ELR (cell line): Measurements from ENCODE around the gene HLTF.
A peak's percentile ranks its signal among the peaks of the same experiment; 100 is the strongest.
"Not testable (repeated sequence)": the region's sequence is repeated elsewhere in the genome, so short reads cannot be mapped to it uniquely, and the experiment has no call there.

Source experiments
- DNase-seq: peaks from one replicate; pipeline ENCODE4 v3.0.0-alpha.2; 2015; ENCODE audit warnings: low read depth

HLTF gene, protein sequence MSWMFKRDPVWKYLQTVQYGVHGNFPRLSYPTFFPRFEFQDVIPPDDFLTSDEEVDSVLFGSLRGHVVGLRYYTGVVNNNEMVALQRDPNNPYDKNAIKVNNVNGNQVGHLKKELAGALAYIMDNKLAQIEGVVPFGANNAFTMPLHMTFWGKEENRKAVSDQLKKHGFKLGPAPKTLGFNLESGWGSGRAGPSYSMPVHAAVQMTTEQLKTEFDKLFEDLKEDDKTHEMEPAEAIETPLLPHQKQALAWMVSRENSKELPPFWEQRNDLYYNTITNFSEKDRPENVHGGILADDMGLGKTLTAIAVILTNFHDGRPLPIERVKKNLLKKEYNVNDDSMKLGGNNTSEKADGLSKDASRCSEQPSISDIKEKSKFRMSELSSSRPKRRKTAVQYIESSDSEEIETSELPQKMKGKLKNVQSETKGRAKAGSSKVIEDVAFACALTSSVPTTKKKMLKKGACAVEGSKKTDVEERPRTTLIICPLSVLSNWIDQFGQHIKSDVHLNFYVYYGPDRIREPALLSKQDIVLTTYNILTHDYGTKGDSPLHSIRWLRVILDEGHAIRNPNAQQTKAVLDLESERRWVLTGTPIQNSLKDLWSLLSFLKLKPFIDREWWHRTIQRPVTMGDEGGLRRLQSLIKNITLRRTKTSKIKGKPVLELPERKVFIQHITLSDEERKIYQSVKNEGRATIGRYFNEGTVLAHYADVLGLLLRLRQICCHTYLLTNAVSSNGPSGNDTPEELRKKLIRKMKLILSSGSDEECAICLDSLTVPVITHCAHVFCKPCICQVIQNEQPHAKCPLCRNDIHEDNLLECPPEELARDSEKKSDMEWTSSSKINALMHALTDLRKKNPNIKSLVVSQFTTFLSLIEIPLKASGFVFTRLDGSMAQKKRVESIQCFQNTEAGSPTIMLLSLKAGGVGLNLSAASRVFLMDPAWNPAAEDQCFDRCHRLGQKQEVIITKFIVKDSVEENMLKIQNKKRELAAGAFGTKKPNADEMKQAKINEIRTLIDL

DNA sequence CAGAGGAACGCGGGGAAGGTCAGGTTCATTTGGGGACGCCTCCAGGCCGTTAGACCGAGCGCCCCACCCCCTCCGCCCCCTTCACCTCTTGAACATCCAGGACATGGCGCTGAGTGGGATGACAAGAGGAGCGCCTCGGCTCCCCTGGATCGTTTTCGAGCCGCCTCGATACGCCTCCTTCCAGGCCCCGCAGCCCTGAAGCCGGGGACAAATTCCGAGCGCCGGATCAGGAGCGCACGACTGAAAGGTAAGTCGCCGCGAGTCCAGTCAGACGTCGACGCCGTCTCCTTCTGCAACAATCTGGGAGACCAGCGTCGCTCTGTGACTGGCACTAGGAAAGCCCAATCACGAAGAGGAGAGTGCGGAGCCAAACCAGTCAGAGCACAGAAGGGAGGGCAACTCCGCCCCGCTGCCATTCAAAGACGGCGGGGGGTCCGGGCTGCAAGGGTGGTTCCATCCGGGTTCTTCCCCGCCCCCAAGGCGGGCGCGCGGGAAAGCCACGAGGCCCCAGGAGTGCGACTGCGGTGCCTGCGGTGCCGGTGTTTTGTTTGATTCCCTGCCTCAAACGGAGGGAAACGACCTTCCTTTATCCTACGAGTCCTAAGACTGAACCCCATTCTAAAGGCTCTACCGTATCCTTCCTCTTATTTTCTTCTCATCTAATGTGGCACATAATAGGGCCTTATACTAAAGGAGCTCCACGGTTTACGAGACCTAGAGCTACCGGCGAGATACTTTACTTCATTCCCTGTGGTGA, at the start of gene HLTF:
HLTF (minus strand) TSS at position 302 of the 757 bp plus-strand sequence; CDS start at position 105, 197 bp downstream.
- DNase-seq = peak; percentile 98

DNA sequence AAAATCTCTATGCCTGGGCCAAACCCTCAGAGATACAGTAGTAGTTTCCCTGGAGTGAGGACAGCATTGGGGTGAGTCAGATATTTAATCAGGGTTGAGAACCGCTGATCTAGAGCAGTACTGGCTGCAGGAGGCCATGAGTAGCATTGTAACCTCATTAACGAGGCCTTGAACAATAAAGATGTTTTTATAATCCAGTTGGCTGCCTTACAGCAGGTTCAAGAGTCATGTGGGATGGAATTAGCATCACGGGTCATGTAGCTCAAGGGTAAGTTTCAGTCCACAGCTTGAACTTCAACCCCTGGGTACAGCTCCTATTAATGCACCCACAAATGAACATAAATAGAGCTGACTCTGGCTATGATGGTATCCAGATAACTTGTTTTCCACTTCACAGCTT, 48.2 kb upstream of the HLTF start:
- peak; percentile 47 for DNase-seq

DNA sequence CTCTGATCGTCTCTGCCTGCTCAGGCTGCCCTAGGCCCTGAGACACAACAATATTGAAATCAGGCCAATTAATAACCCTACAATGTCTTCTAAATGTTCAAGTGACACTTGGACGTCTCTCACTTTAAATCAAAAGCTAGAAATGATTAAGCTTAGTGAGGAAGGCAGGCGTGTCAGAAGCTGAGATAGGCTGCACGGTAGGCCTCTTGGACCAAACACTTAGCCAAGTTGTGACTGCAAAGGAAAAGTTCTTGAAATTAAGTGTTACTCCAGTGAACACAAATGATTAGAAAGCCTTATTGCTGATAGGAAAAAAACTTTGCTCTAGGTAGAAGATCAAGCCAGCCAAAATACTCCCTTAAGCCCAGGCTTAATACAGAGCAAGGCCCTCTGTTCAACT, 45.3 kb upstream of the HLTF start:
- no peak for DNase-seq

DNA sequence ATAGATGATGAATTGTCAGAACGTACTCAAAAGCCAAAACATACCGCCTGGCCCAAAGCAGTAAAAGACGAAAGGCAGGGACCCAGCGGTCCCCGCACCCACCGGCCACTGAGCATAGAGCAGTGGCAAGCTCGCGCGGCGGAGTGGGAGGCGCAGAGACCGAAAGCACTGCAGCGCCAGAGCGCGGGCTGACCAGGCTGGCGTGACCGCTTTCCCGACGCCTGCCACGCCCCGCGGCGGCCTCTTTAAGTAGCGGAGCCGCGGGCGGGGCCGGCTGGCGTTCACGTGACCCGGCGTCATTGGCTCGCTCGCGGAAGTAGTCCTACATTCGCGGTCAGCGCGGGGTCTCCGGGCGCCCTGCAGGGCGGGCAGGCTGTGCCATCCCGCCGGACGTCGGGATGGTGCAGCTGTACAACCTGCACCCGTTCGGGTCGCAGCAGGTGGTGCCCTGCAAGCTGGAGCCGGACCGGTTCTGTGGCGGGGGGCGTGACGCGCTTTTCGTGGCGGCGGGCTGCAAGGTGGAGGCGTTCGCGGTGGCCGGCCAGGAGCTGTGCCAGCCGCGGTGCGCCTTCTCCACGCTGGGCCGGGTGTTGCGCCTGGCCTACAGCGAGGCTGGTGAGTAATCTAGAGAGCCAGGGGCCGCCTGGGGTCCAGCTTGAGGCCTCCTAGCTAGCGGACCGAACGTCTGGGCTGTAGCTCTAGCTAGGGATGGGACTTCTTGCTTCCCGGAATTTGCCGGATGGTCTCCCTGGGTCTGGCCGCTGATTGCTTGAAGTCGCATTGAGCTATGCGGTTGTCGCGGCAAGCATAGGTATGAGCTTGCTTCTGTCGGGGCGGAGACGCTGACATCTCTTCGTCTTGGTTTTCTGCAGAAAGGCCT, 43.2 kb upstream of the HLTF start, which contains the start of gene HPS3:
HPS3 (plus strand) TSS at position 313 of the 880 bp plus-strand sequence; CDS start at position 399, 86 bp downstream.
- peak; percentile 95 for DNase-seq

- peak; percentile 19 for DNase-seq
Measured at GRCh38 chr3:149128821-149129220, 42.5 kb upstream of the HLTF start.

DNA sequence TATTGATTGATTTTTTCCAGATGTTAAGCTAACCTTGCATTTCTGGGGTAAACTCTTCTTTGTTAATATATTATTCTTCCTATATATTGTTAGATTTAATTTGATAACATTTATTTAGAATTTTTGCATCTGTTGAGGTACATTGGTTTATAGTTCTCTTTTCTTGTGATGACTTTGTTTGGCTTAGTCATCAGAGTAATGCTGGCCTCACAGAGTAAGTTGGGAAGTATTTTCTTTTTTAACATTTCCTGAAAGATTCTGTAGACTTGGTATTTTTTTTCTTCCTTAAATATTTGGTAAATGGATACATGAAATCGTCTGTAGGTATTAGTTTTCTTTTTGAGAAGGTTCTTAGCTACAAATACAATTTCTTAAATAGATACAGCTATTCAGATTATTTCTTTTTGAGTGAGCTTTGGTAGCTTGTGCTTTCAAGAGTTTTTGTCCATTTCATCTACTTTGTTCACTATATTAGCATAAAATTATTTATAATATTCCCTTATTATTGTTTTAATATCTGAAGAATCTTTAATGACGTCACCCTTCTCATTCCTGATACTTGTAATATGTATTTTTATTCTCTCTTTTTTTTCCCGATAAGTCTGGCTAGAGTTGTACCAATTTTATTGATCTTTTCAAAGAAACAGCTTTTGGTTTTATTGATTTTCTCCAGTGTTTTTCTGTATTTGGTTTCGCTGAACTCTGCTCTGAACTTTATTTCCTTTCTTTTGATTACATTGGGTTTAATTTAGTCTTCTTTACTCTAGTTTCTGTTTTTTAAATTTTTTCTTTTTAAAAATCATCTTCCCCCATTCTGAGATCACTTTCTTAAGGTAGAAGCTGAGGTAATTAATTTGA, 36.6 kb upstream of the HLTF start:
- peak; percentile 44 for DNase-seq

- DNase-seq = peak; percentile 82
Measured at GRCh38 chr3:149120051-149120972, 34.0 kb upstream of the HLTF start.

GRCh38 chr3:149119466-149119865, 33.1 kb upstream of the HLTF start:
- DNase-seq = no peak

GRCh38 chr3:149118724-149119123, 32.4 kb upstream of the HLTF start:
- no peak for DNase-seq

DNA sequence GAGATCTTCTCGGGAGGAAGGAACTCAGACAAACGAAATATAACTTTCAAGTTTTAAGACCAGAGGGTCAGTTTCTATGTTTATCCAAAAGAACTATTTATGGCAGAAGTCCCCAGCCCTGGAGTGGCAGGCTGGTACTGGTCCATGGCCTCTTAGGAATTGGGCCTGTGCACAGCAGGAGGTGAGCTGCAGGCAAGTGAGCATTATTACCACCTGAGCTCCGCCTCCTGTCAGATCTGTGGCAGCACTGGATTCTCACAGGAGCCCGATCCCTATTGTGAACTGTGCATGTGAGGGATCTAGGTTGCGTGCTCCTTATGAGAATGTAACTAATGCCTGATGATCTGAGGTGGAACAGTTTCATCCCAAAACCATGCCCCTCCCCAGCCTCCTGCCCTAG, 28.8 kb upstream of the HLTF start:
- DNase-seq = no peak

DNA sequence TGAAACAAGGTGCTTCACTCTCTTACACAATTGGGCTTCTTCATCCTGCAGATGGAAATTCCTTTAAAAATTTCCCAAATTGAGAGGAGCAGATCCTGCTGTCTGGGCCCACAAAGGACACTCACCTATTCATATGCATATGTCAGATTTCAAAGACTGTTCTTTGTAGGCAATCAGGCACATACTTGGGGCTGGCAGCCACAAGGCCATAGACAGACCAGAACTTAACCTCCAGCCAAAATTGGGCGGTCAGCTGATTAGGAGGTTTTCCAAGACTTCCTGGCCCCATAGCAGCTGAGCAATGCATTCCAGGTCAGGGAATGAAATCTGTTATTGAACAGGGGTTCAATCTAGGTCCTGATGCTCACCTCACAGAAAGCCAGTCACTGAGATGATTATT, 28.1 kb upstream of the HLTF start:
- DNase-seq = no peak

- no peak for DNase-seq
Measured at GRCh38 chr3:149104484-149104883, 18.2 kb upstream of the HLTF start.

DNA sequence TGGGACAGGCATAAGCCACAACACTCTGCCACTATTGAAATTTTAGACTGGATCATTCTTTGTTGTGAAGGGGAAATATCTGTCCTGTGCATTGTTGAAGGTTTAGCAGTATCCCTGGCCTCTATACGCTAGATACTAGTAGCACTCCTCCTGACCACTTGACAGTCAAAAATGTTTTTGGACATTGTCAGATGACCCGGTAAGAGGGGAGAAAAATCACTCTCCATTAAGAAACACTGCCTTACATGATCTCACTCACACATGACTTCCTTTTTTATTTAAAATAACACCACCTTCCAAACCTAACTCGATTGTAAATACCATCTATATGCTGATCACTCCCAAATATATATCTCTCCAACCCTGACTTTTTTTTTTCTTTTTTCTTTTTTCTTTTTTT, 15.3 kb upstream of the HLTF start:
- DNase-seq = no peak

- no peak for DNase-seq
Measured at GRCh38 chr3:149101154-149101553, 14.8 kb upstream of the HLTF start.

GRCh38 chr3:149097987-149098386, 11.7 kb upstream of the HLTF start:
- not testable (repeated sequence) for DNase-seq

DNA sequence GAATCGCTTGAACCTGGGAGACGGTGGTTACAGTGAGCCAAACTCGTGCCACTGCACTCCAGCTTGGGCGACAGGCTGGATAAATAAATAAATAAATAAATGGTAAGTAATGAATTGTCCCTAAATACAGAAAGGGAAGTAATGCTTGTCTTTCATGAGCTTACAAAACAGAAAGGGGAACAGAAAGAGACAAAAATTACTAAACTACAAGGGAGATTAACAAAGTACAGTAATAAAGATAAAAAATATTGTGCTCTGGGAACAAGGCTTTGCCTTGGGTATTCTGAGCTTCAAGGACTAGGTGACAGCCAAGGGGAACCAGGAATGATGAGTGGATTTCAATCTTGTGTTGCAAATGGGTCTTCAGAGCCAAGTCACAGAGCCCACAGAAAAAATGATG, 9.2 kb upstream of the HLTF start:
- no peak for DNase-seq

GRCh38 chr3:149091983-149092382, 5.7 kb upstream of the HLTF start:
- DNase-seq = no peak

GRCh38 chr3:149090907-149091306, 4.6 kb upstream of the HLTF start:
- DNase-seq = no peak

DNA sequence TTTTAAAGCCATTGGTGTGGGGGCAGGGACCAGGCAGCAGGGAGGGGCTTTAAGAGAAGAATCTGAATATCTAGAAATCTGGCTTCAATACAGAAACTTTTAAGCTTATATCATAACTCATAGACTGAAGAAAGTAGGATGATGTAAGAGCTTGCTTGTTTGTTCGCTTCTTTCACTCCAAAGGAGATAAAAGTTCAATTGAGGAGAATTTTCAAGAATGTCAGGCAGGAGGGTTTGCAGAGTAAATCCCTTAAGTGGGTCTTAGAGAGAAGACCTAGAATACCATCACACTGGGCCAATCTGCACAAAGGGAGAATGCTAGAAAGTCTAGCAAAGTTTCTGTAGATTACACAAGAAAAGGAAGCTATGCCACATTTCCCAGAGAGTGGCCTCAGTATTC, 4.1 kb upstream of the HLTF start:
- no peak for DNase-seq
